Kidney glomerular epithelial cell (primary cell): ENCODE measurements around the gene CCSER1.
"Not testable (repeated sequence)": the region's sequence is repeated elsewhere in the genome, so short reads cannot be mapped to it uniquely, and the experiment has no call there.

ENCODE experiments used
- DNase-seq: peaks from one replicate; lab custom pipeline; 2025; lab: John Stamatoyannopoulos, UW

The CCSER1 gene

DNA sequence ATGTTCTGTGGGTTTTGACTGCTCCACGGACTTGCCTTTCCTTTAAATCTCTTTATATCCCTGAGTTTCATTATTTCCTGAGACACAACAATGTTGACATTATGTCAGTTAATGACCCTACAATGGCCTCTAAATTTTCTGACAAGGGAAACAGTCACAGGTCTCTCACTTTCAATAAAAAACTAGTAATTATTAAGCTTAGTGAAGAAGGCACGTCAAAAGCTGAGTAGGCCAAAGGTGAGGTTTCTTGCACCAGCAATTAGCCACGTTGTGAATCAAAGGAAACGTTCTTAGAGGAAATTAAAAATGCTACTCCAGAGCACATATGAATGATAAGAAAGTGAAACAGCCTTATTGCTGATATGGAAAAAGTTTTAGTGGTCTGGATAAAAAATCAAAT lies 1246.4 kb downstream of the CCSER1 start:
- DNase-seq = no peak

DNA sequence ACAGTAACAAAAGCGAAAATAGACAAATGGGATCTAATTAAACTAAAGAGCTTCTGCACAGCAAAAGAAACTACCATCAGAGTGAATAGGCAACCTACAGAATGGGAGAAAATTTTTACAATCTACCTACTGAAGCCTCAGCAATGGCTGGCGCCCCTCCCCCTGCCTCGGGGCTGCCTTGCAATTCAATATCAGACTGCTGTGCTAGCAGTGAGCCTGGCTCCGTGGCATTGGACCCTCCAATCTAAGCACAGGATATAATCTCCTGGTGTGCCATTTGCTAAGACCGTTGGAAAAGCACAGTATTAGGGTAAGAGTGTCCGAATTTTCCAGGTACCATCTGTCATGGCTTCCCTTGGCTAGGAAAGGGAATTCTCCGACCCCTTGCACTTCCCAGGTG lies 1278.2 kb downstream of the CCSER1 start:
- not testable (repeated sequence) for DNase-seq

DNA sequence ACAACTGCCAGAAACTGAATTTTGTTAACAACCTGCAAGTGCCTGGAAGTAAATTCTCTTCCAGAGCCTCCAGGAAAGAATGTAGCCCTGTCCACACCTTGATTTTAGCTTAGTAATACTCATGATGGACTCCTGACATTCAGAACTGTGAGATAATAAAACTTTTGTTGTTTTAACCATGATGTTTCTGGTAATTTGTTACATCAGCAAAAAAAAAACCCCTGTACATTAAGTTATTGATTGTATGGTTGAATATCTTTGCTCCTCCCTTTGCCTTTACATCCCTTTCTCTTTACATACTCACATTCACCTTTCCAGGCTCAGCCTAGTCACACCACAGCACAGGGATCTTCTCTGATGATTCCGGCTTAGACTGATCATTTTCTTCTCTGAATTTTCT lies 1294.8 kb downstream of the CCSER1 start:
- no peak for DNase-seq

DNA sequence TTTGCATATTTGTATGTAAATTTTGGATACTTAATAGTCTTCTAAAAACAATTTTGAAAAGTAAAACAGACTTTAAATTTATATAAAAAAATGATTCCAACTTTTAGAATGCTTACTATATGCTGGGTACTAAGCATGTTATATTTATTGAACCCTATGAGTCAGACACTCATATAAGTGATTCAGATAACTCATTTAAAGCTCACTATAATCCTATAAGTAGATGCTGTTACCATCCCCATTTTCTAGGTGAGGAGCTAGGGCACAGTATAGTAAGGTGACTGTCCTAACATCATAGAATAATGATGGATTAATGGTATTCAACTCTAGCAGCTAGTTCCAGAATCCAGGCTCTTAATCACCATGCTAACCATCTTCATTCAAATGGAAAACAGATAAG lies 1299.5 kb downstream of the CCSER1 start:
- DNase-seq = no peak

DNA sequence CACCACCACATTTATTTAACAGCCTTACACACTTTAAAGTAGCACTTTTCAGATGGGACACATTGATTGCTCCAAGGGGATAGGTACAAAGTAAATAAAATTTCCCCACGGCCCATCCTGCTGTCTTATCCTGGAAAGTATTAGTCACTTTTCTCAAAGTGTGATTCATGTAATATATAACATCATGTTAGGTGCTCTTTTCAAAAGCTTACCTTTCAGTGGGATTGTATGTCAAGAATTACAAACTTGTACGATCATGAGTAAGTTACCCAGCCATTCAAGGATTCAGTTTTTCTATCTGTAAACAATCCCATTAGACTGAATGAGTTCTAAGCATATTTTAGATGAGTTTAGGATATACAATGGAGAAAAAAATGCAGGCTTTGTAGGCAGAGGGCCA lies 1300.0 kb downstream of the CCSER1 start:
- DNase-seq = no peak

DNA sequence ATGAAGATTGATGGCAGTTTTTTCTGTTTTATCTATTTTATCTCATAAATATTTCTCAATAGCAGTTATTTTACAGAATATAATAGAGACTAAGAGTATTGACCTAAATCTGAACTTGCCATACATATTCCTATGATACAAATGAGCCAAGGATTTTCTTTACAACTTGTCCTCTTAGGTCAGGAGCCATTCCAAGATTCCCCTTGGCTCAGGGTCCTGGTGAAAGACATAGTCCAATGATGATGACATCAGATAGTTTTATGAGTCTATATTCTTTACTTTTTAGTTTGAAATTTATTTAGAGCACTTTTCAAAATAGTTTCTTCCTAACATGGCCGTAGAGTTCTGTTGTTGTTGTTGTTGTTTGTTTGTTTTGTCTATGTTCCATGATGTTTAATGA lies 1307.4 kb downstream of the CCSER1 start:
- no peak for DNase-seq

DNA sequence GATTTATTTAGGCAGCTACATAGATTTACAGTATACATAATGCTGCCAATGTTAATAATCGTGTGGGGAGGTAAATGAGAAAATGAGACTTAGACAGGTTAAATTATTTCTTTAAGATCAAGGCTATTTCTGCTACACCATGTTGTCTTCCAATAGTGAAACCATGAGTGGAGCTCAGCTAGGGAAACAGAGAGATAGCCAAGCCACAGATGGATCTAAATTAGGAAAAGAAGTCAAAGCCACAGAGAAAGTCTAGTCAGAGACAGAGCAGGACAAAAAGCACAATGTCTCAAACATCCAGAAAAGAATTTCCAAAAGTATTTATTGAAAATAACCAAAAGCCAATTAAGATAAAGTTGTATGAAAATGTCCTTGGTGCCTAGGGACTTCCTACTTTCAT lies 1309.4 kb downstream of the CCSER1 start:
- DNase-seq = no peak

DNA sequence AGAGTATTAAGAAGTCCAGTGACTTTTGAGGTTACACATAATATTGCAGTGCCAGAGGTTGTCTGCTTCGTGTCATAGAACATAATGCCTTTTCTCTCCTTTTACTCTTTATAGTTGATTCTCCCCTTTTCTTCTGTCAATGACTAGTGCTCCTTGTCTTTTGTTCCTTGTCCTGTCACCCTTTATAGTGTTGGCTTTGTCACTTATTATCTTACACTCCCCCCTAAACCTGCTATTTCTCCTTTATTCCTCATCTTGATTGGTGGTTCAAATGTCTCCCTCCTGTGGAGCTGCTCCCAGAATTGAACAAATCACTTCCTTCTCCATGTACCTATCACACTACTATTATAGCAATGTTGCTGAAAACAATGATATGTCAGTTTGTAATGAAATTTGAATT lies 1320.0 kb downstream of the CCSER1 start:
- DNase-seq = no peak

DNA sequence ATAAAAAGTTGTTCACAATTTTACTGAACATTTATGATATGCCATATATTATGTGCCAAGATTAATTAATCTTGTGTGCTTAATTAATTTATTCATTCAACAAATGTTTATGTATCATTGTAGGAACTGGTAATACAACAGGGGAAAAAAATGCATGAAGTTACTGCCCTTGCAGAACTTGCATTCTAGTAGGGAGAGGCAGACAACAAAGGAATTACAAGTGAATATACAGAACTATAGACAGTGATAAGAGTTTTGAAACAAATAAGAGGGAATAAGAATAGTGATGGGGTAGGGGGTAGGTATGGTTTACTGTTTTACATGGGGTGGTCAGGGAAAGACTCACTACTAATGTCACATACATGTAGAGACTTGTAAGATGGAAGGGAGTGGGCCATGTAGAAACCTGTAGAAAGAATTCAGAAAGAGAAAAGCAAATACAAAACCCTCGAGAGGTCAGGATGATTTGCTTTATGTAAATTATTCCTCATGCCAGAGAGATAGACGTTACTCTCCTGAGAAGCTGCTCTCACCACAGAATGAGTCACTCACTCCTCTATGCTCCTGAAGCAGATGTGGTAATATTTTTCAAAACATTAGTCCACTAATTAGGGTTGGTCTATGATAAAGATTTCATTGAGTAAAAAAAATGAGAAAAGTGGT lies 1321.6 kb downstream of the CCSER1 start:
- peak; percentile 73 for DNase-seq

DNA sequence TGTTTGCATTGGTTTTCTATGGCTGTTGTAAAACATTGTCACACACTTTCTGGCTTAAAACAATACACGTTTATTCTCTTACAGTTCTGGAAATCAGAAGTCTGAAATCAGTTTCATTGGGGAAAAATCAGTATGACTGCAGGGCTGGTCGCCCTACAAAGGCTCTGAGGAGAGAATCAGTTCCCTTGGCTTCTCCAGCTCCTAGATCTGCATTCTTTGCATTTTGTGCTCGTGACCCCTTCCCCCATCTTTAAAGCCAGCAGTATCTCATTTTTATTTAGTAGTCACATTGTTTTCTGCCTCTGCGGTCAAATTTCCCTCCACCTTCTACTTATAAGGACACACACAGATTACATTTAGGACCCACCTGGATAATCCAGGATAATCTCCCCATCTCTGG lies 1326.9 kb downstream of the CCSER1 start:
- DNase-seq = no peak

DNA sequence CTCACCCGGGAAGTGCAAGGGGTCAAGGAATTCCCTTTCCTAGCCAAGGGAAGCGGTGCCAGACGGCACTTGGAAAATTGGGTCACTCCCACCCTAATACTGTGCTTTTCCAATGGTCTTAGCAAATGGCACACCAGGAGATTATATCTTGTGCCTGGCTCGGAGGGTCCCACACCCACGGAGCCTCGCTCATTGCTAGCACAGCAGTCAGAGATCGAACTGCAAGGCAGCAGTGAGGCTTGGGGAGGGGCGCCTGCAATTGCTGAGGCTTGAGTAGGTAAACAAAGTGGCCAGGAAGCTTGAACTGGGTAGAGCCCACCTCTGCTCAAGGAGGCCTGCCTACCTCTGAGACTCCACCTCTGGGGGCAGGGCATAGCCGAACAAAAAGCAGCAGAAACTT lies 1335.4 kb downstream of the CCSER1 start:
- not testable (repeated sequence) for DNase-seq

DNA sequence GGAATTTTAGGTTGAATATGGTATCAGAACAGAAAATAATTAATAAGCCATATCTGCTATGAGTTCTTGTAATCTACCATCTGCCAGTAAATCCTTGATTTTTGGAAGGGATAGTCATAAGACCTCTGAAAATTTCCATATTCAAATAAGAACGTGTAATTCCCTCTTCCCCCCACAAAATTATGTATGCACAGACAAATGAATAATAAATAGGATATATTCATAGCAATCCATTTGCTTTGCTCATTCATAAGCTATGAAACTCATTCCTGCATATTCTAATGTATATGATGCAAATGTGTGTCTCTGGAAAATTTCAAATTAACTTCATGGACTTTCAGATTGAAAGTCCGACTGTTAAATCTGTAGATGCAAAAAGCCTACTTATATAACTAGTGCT lies 1343.5 kb downstream of the CCSER1 start:
- no peak for DNase-seq

DNA sequence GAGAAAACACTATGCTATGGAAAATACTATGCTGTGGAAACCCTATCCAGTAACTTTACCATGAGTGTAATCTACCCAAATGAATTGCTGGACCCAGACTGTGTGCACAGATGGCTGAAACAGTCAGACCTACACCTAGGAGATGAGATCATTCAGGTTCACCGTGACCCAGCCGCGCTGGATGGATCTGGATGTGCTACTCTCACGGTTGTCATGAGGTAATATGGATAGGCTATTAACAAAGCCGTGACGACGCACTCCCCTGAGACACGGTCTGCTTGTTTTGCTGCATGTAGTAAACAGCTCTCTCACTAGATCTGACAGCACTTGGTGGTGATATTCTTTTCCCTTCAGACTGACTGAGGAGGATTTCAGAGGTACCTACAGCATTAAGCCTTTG lies 1344.1 kb downstream of the CCSER1 start:
- no peak for DNase-seq

DNA sequence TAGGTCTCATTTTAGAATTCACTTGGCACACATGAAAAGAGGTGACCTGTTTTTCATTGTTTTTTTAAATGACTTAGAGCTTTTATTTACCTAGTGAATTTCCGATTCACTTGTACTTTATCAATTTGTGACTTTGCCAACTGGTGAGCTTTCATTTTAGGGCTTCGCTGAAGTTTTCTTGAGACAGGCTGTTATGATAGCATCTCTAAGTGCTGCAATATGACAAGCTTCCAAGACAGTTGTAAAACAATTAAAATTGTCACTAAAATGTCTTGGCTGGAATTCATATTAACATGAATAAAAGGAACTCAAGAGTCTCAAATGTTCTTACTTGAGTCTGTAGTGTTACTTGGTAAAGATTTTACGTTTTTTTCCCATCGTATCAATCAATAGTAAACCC lies 1344.9 kb downstream of the CCSER1 start:
- DNase-seq = no peak

DNA sequence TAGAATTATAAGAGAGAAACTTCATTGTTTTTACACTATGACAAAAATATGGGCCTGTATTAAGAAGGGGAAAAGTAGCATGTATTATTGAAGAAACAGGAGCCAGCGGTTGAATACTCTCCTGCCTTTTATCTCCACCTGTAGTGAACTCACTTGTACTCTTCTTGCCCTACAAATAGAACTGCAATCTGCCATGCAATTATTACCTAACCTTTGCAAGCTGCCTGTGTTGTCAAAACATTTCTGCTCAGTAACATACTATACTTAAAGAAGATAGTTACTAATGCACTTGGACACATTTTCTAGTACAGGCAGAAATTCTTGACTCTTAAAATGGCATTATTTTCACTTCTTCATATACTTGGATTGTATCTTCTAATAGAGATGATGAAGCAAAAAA lies 1358.2 kb downstream of the CCSER1 start:
- no peak for DNase-seq

DNA sequence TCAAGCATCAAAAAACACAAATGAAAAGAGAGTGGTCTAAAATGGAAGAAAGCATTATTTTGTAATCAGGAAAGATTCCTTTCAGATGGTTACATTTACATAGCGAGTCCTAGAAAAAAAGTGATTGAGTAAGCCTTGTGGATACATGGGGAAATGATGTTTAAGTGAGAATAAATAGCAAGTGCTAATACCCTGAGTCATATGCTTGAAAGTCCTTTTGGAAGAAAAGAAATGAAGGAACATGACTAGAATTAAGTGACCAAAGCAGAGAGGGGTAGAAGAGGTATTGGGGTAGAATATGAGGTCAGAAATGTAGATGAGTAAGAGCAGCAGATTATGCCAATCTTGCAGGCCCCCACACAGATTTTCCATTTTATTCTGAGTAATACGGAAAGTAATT lies 1361.8 kb downstream of the CCSER1 start:
- DNase-seq = no peak

DNA sequence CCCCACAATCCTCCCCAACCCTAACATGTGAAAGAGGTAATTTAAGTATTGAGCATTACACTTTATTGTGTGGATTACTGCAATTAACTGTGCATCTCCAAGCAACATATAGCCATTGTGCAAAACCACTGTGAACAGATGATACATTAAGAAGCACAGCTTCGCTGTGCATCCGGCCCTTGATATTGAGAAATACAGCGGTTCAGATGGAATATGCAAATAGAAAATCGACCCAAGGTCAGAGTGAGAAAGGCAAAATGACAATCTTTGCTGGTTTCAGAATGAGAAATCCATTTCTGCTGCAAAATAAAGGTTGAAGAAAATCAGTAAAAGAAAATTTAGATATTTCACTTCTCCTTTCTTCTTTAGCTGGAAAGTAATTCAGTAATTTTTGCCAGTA lies 1370.7 kb downstream of the CCSER1 start:
- no peak for DNase-seq

DNA sequence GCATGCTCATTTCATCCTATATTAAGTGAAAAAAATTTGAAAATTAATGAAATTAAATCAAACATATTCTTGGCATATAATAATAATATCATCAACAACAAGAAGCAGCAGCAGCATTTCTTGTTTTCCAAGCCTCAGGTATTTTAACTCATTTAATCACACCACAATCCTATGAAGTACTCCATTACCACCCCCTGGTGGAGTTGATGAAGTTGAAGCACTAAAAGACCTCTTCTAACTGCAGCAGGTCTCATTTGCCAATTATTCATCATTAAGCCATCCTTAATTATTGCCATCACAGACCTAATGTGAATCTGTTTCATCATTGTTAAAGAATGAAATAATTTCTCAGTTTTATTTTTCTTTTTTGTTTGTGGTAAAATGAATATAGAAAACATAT lies 1375.2 kb downstream of the CCSER1 start:
- DNase-seq = peak; percentile 12

DNA sequence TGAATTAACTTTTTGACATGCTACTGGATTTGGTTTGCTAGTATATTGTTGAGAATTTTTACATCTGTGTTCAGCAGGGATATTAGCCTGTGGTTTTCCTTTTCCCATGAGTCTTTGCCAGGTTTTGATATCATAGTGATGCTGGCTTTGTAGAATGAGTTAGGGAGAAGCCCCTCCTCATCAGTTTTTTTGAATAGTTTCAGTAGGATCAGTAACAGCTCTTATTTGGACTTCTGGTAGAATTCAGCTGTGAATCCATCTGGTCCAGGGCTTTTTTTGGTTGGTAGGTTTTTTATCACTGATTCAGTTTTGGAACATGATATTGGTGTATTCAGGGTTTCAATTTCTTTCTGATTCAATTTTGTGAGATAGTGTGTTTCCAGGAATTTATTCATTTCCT lies 1386.1 kb downstream of the CCSER1 start:
- DNase-seq = no peak

DNA sequence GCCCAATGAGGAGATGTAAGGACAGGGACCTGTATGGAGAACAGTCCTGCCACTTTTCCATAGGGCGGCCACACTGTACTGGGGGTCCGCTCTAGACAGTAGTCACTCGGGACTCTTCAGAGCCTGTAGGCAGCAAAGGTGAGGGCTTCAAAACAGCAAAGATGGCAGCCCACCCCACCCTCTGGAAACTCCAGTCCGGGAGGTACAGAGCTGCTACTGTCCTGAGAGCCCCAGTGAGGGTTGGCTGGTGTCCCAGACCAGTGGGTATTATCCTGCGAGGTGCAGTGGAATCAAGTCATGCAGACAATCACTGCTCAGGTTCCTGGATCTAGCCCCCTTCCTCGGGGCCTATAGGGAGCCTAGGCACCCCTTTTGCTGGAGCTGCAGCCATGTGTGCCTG lies 1392.0 kb downstream of the CCSER1 start:
- no peak for DNase-seq

DNA sequence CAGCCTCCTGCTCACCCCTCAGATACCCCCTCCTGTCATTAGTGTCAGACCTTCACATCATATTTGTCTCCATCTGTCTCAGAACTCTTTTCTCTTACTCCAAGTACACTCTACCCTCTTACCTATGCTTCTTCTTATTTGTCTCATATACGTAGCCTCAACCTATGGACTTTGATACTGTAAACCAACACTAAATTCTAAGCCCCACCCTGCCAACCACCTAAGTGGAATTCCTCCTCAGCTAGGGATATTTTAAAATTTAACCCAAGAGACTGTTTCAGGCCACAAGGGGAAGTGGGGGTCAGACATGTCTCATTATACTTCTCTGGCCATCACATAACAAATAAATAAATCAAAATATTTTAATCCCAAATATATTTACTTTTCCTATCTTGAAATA lies 1398.4 kb downstream of the CCSER1 start:
- DNase-seq = no peak

DNA sequence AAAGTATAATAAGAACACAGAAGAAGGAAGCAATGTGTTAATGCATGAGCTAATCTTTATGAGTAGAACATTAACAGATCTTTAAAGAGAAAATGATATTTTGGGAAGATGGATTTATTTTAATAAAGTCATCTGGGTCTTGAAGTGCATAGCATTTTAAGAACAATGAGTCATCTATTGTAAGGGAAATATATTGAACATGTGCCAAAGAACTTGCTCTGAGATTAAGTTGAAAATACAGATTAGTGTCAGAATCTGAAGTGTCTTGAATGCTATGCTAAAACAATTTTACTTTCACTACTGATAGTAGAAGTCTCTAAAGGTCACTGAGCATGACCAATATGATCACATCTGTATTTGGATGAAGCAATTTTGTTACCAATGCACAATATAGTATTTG lies 1399.9 kb downstream of the CCSER1 start:
- DNase-seq = no peak

DNA sequence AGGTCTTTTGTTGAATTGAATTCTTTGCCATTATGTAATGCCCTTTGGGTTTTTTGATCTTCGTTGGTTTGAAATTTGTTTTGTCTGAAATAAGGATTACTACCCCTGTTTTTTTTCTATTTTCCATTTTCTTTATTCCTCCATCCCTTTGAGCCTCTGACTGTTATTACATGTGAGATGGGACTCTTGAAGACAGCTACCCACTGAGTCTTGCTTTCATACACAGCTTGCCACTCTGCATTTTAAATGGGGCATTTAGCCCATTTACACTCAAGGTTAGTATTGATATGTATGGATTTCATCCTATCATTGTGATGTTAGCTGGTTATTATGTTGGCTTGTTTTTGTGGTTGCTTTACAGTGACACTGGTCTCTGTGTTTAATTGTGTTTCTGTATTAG lies 1440.4 kb downstream of the CCSER1 start:
- DNase-seq = no peak

DNA sequence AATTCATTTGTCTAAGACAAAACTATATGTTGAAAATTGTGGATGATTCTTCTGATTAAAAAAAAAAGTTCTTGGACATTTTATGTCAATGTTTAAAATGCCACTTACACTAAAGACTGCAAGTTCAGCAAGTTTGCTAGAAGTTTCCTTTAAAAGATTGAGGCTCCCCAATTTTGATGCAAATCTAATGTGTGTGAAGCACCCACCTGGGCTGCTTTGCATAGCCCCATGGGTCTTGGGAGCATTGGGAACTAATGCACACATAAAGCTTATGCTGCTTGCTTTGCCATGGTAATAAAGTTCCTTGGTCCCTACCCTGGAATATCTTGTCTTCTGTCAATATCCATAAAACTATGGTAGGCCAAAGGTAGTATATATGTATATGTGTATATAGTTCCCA lies 1450.7 kb downstream of the CCSER1 start:
- no peak for DNase-seq

DNA sequence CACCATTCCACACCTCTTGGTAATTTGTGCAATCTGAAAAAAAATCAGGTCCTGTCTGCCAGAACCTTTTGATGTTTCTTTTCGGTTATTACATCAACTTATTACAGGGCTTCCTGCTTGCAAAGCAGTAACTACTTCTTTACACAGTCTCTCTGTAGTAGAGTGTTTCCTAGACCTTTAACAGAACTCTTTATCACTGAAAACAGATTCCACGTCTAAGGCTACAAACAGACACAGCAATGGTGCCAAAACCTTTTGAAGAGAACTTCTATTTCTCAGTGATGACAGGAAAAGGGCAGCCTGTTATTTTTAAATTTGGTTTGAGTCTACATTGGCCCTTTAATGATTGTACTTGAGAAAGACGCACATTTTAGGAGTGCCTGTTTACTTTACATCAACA lies 1463.1 kb downstream of the CCSER1 start:
- DNase-seq = no peak
